GM12878 (cell line): ENCODE data around the gene NPAS1. TPM values are rescaled to one million over a fixed set of nuclear protein-coding genes. Genes with fewer than 3 reads are reported as not detected.

ENCODE experiments used
- ATAC-seq: fragments of 200-7000 bp; cut with Tn5 transposase; 3 replicates; pipeline ENCODE4 v1.9.1; 2020; ENCODE audit warnings: mild to moderate bottlenecking, moderate library complexity
- BruUV-seq: library from RNA; stranded (reverse); fragments of 400-500 nt; replicated peaks from 2 replicates; lab custom pipeline; 2021; lab: Mats Ljungman, UMichigan
- CTCF ChIA-PET: fragments of 300-600 bp; sonication (Branson Sonifier 250); formaldehyde crosslinking; extraction: SDS; loops from one replicate; lab custom pipeline; 2021; ENCODE audit warnings: inconsistent platforms; lab: Yijun Ruan, JAX
- POLR2A ChIA-PET: fragments of 350-600 bp; formaldehyde crosslinking; extraction: SDS; loops from one replicate; lab custom pipeline; 2021; ENCODE audit warnings: inconsistent platforms; lab: Charles Lee
- RAD21 ChIA-PET: fragments of 300-600 bp; sonication (Branson Sonifier 250); formaldehyde crosslinking; loops from one replicate; lab custom pipeline; 2023; ENCODE audit warnings: antibody characterized with exemption; ENCODE audit not compliant: unreplicated experiment; lab: Charles Lee
- SMC1A ChIA-PET: fragments of 300-600 bp; sonication (Branson Sonifier 250); formaldehyde crosslinking; loops from one replicate; lab custom pipeline; 2023; ENCODE audit not compliant: unreplicated experiment, uncharacterized antibody; lab: Charles Lee
- DNase-seq: peaks from one replicate; pipeline ENCODE4 v3.0.0-alpha.2; 2011; ENCODE audit warnings: low read depth, low spot score
- FAIRE-seq: peaks from 3 replicates; lab custom pipeline; 2011; peaks lifted over from hg19 to GRCh38; lab: Jason Lieb, UNC
- H2AFZ ChIP-seq: 2 replicates; pipeline ENCODE4 v1.6.0; 2011; ENCODE audit warnings: low read depth, low read length, control low read depth; ENCODE audit not compliant: control insufficient read depth
- H3K27ac ChIP-seq: 2 replicates; pipeline ENCODE4 v1.5.1; 2011; ENCODE audit warnings: control low read depth; ENCODE audit not compliant: control insufficient read depth, insufficient read depth
- H3K27me3 ChIP-seq, 2 experiments: replicated peaks in 1 of 2; 2 replicates each; pipeline versions ENCODE4 v1.6.0 to v1.6.1; 2011; ENCODE audit warnings: low read length in 1 of 2; ENCODE audit not compliant: control insufficient read depth in 2 of 2, insufficient read depth in 2 of 2
- H3K36me3 ChIP-seq, 2 experiments: 2 replicates each; pipeline ENCODE4 v1.5.1; 2011; ENCODE audit warnings: low read length in 1 of 2; ENCODE audit not compliant: control insufficient read depth in 2 of 2, insufficient read depth in 2 of 2
- H3K4me1 ChIP-seq: 2 replicates; pipeline ENCODE4 v1.6.1; 2011; ENCODE audit warnings: mild to moderate bottlenecking, low read length, moderate library complexity, mixed read lengths; ENCODE audit not compliant: control insufficient read depth, insufficient read depth
- H3K4me2 ChIP-seq: 2 replicates; pipeline ENCODE4 v1.6.0; 2011; ENCODE audit warnings: control low read depth; ENCODE audit not compliant: control insufficient read depth, insufficient read depth
- H3K4me3 ChIP-seq: fragments of 200-600 bp; sonication (generic); 2 replicates; pipeline ENCODE4 v1.5.1; 2016
- H3K79me2 ChIP-seq: 2 replicates; pipeline ENCODE4 v1.6.0; 2011; ENCODE audit warnings: low read length; ENCODE audit not compliant: control insufficient read depth, insufficient read depth
- H3K9ac ChIP-seq: 2 replicates; pipeline ENCODE4 v1.8.0; 2011; ENCODE audit warnings: low read length, control low read depth, mixed read lengths; ENCODE audit not compliant: control insufficient read depth, insufficient read depth
- H3K9me3 ChIP-seq: replicated peaks from 3 replicates; pipeline ENCODE4 v1.5.1; 2011; ENCODE audit warnings: mild to moderate bottlenecking, low read length; ENCODE audit not compliant: control insufficient read depth, insufficient read depth
- H4K20me1 ChIP-seq: 2 replicates; pipeline ENCODE4 v1.6.0; 2011; ENCODE audit not compliant: control insufficient read depth, insufficient read depth
- CBX3 ChIP-seq: fragments of 200-600 bp; sonication (generic); IDR thresholded peaks from 2 replicates; pipeline ENCODE4 v1.6.1; 2016; ENCODE audit warnings: low read depth, borderline replicate concordance
- EED ChIP-seq: sonication (generic); IDR thresholded peaks from 2 replicates; pipeline ENCODE4 v1.6.1; 2016; ENCODE audit warnings: antibody characterized with exemption, low read depth
- GABPA ChIP-seq: IDR thresholded peaks from 2 replicates; pipeline ENCODE4 v1.6.1; 2014; ENCODE audit warnings: antibody characterized with exemption, low read depth, mild to moderate bottlenecking, inconsistent platforms
- HDAC2 ChIP-seq: fragments of 200-600 bp; sonication (generic); IDR thresholded peaks from 2 replicates; pipeline ENCODE4 v1.6.1; 2017
- MTA2 ChIP-seq: fragments of 450-650 bp; IDR thresholded peaks from 2 replicates; pipeline ENCODE4 v1.6.1; 2016; ENCODE audit warnings: low read depth, mild to moderate bottlenecking, moderate library complexity
- MTA3 ChIP-seq: IDR thresholded peaks from 2 replicates; pipeline ENCODE4 v1.6.1; 2012; ENCODE audit warnings: low read length, inconsistent platforms, borderline replicate concordance
- NR2C2 ChIP-seq: IDR thresholded peaks from 2 replicates; pipeline ENCODE4 v1.6.1; 2011; ENCODE audit warnings: borderline replicate concordance, low read depth; ENCODE audit not compliant: control insufficient read depth, insufficient read length
- SRF ChIP-seq, 2 experiments: IDR thresholded peaks; 2 replicates each; pipeline ENCODE4 v1.6.1; 2011; ENCODE audit warnings: low read depth in 2 of 2, low read length in 2 of 2, mild to moderate bottlenecking in 1 of 2, moderate library complexity in 1 of 2
- ZSCAN29 ChIP-seq: fragments of 450-650 bp; IDR thresholded peaks from 2 replicates; pipeline ENCODE4 v1.6.1; 2017; ENCODE audit warnings: mild to moderate bottlenecking, moderate library complexity
- WGBS: methylation state at CpG from one replicate; pipeline ENCODE4 v1.1.6; 2016; ENCODE audit warnings: low lambda C conversion rate; ENCODE audit not compliant: insufficient replicate concordance, insufficient coverage; ENCODE audit errors: missing lambda C conversion rate; 5-methylcytosine and 5-hydroxymethylcytosine counted together
- in situ Hi-C: fragments of 300-500 bp; cut with MboI; formaldehyde crosslinking; loops from 9 replicates; pipeline ENCODE4 v1.14.3; 2018; ENCODE audit warnings: mixed read lengths
- intact Hi-C: fragments of 100-400 bp; cut with micrococcal nuclease; formaldehyde crosslinking; loops from one replicate; pipeline ENCODE4 v1.14.2; 2022; ENCODE audit not compliant: unreplicated experiment
- polyA plus RNA-seq, 11 experiments: library from polyadenylated mRNA; depleted of rRNA in 4 of 11; unstranded in 6 of 11; stranded (reverse) in 5 of 11; fragments of >200 nt; fragmentation: Nextera tagmentation in 4 of 11; fragmentation: Illumina TruSeq in 1 of 11; extraction: Ambion mirVana in 4 of 11; extraction: Trizol in 1 of 11; gene quantifications; 1 replicate in 1 of 11; 2 replicates in 10 of 11; pipeline versions ENCODE4 v1.2.1 to v1.2.3, GENCODE V29; 2011 to 2016; ENCODE audit warnings: inconsistent platforms in 2 of 11, missing spikeins in 2 of 11, low read depth in 1 of 11
- total RNA-seq, 4 experiments: library from RNA; depleted of rRNA in 3 of 4; stranded (reverse); fragments of >200 nt in 3 of 4; fragmentation: Illumina TruSeq in 1 of 4; extraction: Trizol in 1 of 4; gene quantifications; 2 replicates each; pipeline versions ENCODE4 v1.2.1 to v1.2.3, GENCODE V29; 2013 to 2021
- TF ChIP-seq, protein P1 (sequence below): fragments of 450-650 bp; IDR thresholded peaks from 2 replicates; pipeline ENCODE4 v1.6.1; 2018; ENCODE audit warnings: borderline replicate concordance, mild to moderate bottlenecking; ENCODE audit not compliant: partially characterized antibody
- TF ChIP-seq, protein P2 (sequence below): IDR thresholded peaks from 2 replicates; pipeline ENCODE4 v1.6.1; 2011; ENCODE audit warnings: borderline replicate concordance, low read depth, mild to moderate bottlenecking, moderate library complexity, low read length; ENCODE audit not compliant: insufficient read depth, poor library complexity, severe bottlenecking
- TF ChIP-seq, protein P3 (sequence below): fragments of 450-650 bp; IDR thresholded peaks from 2 replicates; pipeline ENCODE4 v1.6.1; 2016; ENCODE audit warnings: mild to moderate bottlenecking
- TF ChIP-seq, protein P4 (sequence below): fragments of 150-350 bp; IDR thresholded peaks from 2 replicates; pipeline ENCODE4 v1.6.1; 2016; ENCODE audit warnings: low read depth, low read length
- TF ChIP-seq, protein P5 (sequence below): fragments of 450-650 bp; IDR thresholded peaks from 2 replicates; pipeline ENCODE4 v1.6.1; 2017; ENCODE audit warnings: mild to moderate bottlenecking, low read depth, inconsistent platforms; ENCODE audit not compliant: poor library complexity, severe bottlenecking

NPAS1 gene
- total and polyA plus RNA-seq, 10 of the 15 experiments (the other 5 are each of a cell fraction or from before 2014, with no cell fraction given) = 0.14 to 0.72 (median 0.28) TPM; not detected in 3

DNA sequence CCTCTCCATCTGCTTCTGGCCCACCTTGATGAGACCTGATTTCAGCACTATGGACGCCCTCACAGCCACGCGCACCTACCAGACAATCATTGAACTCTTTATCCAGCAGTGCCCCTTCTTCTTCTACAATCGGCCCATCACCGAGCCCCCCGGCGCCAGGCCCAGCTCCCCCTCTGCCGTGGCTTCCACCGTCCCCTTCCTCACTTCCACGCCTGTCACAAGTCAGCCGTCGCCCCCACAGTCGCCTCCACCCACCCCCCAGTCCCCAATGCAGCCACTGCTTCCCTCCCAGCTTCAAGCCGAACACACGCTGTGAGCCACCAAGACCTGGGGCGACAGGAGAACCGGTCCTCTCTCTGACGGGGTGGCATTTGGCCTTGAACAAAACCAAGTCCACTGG is 19.3 kb upstream of the NPAS1 start:
- POLR2A ChIA-PET = no interaction called here
- BruUV-seq = no TSS peak
- H3K4me1 ChIP-seq = no peaks in the 10 kb centered on the region
- H3K9me3 ChIP-seq = no peaks in the 10 kb centered on the region
- no peaks in the 10 kb centered on the region for H3K79me2 ChIP-seq
- no peak overlapping the region for H2AFZ ChIP-seq
- no peaks in the 10 kb centered on the region for H3K27me3 ChIP-seq
- no peaks in the 10 kb centered on the region for H4K20me1 ChIP-seq
- 94% methylated on average over 14 of the region's 18 CpGs for WGBS
- no peak overlapping the region for H3K27ac ChIP-seq
- no peak overlapping the region for H3K4me3 ChIP-seq
- RAD21 ChIA-PET = no interaction called here
- SMC1A ChIA-PET = no interaction called here
- DNase-seq (no peak), ATAC-seq (no peak), FAIRE-seq (no peak)
- peaks cover 3 to 14% of the 10 kb centered on the region in 2 experiments; a peak in 3 of 4 replicates for H3K36me3 ChIP-seq
- in situ Hi-C loops (no loop called here), intact Hi-C loops (no loop called here)
- no peak overlapping the region for H3K4me2 ChIP-seq
- CTCF ChIA-PET = no interaction called here
- no peak overlapping the region for H3K9ac ChIP-seq
- TF ChIP-seq NR2C2 (no peak), SRF (IDR thresholded peaks at IDR 0.05; ENCODE audit: low read depth in 2 of 2, low read length in 2 of 2) (no peak), MTA2 (no peak), HDAC2 (no peak), MTA3 (no peak), EED (no peak), CBX3 (no peak), ZSCAN29 (no peak), GABPA (no peak)
- TF ChIP-seq, protein P1, sequence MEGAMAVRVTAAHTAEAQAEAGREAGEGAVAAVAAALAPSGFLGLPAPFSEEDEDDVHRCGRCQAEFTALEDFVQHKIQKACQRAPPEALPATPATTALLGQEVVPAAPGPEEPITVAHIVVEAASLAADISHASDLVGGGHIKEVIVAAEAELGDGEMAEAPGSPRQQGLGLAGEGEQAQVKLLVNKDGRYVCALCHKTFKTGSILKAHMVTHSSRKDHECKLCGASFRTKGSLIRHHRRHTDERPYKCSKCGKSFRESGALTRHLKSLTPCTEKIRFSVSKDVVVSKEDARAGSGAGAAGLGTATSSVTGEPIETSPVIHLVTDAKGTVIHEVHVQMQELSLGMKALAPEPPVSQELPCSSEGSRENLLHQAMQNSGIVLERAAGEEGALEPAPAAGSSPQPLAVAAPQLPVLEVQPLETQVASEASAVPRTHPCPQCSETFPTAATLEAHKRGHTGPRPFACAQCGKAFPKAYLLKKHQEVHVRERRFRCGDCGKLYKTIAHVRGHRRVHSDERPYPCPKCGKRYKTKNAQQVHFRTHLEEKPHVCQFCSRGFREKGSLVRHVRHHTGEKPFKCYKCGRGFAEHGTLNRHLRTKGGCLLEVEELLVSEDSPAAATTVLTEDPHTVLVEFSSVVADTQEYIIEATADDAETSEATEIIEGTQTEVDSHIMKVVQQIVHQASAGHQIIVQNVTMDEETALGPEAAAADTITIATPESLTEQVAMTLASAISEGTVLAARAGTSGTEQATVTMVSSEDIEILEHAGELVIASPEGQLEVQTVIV = no peak
- TF ChIP-seq, protein P2, sequence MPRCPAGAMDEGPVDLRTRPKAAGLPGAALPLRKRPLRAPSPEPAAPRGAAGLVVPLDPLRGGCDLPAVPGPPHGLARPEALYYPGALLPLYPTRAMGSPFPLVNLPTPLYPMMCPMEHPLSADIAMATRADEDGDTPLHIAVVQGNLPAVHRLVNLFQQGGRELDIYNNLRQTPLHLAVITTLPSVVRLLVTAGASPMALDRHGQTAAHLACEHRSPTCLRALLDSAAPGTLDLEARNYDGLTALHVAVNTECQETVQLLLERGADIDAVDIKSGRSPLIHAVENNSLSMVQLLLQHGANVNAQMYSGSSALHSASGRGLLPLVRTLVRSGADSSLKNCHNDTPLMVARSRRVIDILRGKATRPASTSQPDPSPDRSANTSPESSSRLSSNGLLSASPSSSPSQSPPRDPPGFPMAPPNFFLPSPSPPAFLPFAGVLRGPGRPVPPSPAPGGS = no peak
- TF ChIP-seq, protein P3, sequence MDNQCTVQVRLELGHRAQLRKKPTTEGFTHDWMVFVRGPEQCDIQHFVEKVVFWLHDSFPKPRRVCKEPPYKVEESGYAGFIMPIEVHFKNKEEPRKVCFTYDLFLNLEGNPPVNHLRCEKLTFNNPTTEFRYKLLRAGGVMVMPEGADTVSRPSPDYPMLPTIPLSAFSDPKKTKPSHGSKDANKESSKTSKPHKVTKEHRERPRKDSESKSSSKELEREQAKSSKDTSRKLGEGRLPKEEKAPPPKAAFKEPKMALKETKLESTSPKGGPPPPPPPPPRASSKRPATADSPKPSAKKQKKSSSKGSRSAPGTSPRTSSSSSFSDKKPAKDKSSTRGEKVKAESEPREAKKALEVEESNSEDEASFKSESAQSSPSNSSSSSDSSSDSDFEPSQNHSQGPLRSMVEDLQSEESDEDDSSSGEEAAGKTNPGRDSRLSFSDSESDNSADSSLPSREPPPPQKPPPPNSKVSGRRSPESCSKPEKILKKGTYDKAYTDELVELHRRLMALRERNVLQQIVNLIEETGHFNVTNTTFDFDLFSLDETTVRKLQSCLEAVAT = no peak
- TF ChIP-seq, protein P4, sequence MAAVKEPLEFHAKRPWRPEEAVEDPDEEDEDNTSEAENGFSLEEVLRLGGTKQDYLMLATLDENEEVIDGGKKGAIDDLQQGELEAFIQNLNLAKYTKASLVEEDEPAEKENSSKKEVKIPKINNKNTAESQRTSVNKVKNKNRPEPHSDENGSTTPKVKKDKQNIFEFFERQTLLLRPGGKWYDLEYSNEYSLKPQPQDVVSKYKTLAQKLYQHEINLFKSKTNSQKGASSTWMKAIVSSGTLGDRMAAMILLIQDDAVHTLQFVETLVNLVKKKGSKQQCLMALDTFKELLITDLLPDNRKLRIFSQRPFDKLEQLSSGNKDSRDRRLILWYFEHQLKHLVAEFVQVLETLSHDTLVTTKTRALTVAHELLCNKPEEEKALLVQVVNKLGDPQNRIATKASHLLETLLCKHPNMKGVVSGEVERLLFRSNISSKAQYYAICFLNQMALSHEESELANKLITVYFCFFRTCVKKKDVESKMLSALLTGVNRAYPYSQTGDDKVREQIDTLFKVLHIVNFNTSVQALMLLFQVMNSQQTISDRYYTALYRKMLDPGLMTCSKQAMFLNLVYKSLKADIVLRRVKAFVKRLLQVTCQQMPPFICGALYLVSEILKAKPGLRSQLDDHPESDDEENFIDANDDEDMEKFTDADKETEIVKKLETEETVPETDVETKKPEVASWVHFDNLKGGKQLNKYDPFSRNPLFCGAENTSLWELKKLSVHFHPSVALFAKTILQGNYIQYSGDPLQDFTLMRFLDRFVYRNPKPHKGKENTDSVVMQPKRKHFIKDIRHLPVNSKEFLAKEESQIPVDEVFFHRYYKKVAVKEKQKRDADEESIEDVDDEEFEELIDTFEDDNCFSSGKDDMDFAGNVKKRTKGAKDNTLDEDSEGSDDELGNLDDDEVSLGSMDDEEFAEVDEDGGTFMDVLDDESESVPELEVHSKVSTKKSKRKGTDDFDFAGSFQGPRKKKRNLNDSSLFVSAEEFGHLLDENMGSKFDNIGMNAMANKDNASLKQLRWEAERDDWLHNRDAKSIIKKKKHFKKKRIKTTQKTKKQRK = no peak
- TF ChIP-seq, protein P5, sequence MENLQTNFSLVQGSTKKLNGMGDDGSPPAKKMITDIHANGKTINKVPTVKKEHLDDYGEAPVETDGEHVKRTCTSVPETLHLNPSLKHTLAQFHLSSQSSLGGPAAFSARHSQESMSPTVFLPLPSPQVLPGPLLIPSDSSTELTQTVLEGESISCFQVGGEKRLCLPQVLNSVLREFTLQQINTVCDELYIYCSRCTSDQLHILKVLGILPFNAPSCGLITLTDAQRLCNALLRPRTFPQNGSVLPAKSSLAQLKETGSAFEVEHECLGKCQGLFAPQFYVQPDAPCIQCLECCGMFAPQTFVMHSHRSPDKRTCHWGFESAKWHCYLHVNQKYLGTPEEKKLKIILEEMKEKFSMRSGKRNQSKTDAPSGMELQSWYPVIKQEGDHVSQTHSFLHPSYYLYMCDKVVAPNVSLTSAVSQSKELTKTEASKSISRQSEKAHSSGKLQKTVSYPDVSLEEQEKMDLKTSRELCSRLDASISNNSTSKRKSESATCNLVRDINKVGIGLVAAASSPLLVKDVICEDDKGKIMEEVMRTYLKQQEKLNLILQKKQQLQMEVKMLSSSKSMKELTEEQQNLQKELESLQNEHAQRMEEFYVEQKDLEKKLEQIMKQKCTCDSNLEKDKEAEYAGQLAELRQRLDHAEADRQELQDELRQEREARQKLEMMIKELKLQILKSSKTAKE = no peak
